ENCODE results near the gene CLNK.

DNA sequence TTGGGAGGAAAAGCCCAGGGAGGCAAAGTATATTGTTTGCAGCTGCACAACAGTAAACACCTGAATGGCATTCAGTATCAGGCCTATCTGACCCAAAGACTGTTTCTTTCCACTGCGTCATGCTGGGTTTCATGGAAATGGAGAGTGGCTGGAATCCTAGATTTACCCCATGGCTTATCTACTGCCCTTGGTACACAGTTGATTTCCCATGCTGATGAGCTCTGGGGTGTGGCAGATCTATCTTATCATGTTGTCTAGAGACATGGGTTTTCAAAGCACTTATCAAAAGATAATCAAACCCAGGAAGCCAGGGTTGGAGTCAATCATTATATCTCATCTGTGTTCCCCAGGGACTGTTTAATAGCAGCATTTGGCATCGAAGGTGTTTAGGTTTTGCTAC, 72.1 kb downstream of the CLNK start:
- TF ChIP-seq, protein P1, sequence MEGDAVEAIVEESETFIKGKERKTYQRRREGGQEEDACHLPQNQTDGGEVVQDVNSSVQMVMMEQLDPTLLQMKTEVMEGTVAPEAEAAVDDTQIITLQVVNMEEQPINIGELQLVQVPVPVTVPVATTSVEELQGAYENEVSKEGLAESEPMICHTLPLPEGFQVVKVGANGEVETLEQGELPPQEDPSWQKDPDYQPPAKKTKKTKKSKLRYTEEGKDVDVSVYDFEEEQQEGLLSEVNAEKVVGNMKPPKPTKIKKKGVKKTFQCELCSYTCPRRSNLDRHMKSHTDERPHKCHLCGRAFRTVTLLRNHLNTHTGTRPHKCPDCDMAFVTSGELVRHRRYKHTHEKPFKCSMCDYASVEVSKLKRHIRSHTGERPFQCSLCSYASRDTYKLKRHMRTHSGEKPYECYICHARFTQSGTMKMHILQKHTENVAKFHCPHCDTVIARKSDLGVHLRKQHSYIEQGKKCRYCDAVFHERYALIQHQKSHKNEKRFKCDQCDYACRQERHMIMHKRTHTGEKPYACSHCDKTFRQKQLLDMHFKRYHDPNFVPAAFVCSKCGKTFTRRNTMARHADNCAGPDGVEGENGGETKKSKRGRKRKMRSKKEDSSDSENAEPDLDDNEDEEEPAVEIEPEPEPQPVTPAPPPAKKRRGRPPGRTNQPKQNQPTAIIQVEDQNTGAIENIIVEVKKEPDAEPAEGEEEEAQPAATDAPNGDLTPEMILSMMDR (IDR thresholded peaks at IDR 0.05): no peak
- TF ChIP-seq EZH2 (IDR thresholded peaks at IDR 0.05; ENCODE audit: borderline replicate concordance, insufficient read depth, low read depth, low read length, poor library complexity, severe bottlenecking): no peak

Data from B cell (primary cell).